ENCODE measurements around the gene FSCN2. TPM values are rescaled to one million over a fixed set of nuclear protein-coding genes. Genes with fewer than 3 reads are reported as not detected.

Gene FSCN2
- total RNA-seq, 1 experiment from 2014 or later = not detected

DNA sequence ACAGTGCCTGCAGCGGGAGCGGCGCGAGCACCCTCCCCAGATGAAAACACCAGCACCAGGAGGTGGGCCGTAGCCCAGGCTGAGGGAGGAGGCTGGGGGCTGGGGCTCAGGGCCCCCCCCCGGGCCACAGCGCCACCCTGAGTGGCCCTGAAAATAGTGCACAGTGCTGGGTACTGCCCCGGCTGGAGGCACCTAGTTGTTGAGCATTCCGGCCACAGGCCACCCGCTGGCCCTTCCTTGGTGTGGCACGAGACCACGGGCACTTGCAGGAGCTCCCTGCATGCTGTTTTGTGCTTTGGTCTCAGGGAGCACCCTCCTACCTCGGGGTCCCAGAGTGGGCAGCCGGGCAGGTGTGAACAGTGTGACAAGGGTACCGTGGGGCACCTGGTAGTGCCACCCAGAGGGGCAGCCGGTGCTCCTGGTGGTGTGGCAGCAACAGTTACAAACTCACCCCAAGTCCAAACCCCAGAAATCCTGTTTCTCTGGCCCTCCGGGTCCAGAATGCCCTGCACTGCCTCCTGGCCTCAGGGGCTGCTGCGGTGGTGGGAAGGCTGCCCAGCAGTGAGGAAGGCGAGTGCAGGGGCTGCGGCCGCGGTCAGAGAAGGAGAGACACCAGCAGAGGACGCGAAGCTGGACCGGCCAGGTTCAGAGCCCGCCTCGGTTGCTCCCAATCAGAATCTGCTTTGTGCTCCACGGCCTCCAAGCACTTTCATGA lies 11.9 kb downstream of the FSCN2 start:
- DNase-seq (ENCODE audit: low read depth) = no peak

DNA sequence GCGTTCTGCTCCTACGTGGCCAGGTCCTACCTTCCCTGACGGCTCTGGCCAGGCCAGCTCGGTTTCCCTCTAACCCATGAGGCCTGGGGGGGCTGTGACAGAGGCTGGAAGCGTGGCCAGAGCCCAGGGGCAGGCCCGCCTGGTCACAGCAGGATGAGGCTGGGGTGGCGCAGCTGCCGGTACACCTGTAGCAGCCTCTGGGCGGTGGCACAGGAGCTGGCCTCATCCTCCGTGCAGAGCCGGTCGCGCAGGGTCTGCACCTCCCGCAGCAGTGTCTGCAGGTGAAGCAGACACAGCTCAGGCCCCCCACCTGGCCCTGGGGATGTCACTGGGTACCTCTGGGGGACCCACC lies 12.5 kb downstream of the FSCN2 start:
- DNase-seq (ENCODE audit: low read depth) = no peak

DNA sequence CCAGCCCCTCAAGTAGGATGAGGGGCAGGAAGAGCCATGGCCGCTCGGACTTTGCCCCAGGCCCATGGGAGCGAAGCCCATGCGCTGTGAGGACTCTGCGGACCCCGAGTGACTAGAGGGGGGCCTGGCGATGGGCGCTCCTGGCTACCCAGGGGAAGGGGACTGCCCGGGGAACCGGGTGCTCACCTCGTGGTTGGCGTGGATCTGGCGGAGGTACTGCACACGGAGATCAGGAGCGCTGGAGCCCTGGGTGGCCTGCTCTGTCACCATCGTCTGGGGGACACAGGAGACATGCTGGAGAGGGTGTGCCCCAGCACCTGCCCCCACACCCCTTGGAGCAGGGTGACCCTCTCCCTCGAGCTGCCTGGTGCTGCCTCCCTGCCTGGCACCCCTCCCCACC lies 12.9 kb downstream of the FSCN2 start:
- no peak for DNase-seq (ENCODE audit: low read depth)

DNA sequence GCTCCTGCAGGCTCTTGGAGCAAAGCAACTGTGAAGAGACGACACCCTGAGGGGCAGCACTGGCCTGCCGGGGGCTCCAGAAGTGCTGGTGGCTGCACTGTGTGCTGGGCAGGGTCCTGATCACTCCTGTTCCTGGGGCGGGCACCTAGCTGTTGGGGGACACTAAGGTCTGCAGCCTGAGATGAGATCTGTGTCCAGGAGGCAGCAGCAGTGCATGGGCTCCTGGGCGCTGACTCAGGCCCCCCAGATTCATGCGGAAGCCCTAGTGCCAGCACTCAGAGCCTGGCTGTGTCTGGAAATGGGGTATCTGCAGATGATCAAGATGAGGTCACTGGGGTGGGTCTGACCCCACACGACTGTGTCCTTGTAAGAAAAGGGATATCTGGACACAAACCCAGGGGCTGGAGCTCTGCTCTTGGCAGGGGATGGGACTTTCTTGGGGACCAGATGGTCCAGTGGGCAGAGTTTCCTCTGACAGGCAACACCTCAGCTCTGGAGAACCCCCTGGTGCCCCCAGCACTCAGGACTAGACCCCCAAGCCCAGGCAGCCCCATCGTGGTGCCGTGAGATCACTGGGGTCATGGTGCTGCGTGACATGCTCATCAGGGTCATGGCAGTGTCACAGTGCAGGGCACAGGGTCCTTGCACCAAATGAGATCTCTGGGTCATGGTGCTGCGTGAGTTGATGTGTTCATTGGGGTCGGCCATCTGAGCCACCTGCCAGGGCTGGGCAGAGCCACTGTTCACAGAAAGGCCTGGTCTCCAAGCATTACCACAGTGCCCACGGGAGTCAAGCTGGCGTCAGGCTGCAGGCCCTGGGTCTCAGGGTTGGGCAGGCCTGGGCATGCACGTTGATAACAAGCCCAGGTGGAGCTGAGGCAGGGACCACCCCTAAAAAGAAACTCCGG lies 14.5 kb downstream of the FSCN2 start:
- DNase-seq (ENCODE audit: low read depth) = no peak

DNA sequence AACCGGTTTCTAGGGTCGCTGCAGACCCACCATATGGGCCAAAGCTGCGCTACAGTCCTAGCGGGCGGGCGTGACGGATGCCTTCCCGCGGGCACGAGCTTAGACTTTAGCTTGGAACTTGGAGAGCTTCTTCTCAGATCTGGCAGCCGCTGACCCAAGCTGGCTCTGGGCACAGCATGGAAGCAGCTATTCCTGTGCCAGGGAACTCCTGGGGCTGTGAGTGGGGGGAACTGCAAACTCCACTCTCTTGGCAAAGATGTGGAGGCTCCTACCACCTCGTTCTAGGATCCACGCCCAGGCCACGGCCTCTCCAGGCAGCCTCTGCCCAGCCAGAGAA lies 15.1 kb downstream of the FSCN2 start:
- DNase-seq (ENCODE audit: low read depth) = no peak

DNA sequence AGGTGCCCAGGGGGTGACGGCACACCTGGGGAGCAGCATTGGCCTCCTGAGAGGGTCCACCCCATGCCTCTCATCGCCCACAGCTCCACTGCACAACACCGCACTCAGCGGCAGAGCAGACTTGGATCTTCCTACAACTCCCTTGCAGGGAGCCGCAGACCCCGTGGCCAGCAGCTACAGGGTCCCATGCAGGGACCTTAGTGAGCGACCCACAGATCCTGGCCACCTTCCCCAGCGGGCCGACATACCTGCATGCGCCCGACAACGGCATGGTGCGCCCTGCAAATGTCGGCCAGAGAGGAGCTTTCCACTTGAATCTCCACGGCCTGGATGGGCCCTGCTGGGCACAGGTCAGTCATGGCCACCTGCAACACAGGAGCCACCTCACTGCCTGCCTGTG lies 15.6 kb downstream of the FSCN2 start:
- no peak for DNase-seq (ENCODE audit: low read depth)

DNA sequence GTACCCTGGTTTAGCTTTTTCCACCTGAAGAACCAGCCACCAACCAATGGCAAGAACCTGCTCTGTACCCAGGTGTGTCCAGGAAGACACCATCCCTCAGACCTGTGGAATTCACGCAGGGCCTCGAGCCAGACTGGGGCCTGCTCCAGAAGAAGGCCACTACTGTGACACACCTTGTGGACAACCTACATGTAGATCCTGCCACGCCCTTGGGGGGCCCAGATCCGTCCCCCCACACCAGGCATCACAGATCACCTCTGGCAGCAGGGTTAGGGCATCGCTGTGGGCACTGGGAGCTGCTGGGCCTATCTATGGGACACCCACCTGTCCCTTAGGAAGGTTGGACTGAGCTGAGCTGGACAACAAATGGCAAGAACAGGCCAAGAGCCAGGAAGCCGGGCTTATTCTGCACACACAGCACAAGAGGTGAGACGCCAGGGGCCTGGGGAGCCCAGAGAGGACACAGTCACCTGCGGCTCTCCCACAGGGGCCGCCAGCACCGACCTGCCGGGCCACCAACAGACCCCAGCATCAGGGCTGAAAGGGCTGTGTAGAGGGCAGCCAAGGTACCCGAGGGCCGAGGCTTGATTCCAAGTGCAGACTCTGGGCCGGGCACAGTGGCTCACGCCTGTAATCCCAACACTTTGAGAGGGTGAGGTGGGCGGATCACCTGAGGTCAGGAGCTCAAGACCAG lies 16.3 kb downstream of the FSCN2 start:
- DNase-seq (ENCODE audit: low read depth) = no peak

DNA sequence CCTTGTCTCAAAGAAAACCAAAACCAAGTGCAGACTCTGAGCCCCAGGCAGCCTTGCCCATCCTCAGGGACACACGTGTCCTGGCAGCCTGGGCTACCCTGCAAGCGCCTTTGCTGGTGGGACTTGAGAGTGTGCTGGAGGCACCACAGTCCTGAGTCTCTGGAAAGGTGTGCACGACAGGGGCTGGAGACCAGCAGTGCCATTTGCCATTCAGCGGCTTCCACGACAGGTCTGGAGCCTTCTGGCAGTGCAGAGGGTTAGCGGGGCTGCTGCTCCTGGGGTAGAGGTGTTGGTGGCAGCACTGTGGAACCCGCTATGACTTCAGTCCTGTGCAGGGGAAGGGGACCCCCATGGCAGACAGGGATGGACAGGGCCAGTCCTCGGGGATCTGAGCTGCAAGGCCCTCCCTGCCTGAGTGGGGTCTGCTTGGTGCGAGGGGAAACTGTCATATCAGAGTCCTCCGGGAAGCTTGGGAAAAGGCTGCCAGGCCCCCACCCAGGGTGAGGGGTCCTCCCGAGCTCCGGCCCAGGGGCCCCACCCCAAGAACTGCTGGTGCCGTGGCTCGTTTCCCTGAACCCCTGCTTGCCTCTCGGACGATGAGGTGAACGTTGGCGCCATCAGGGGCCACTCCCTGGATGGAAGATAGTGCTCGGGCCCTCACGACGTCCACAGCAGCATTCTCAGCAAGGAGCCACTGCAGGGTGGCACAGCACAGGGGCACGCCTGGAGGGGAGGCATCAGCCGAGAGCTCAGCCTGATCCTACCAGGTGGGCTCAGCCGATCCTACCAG lies 17.2 kb downstream of the FSCN2 start:
- no peak for DNase-seq (ENCODE audit: low read depth)

DNA sequence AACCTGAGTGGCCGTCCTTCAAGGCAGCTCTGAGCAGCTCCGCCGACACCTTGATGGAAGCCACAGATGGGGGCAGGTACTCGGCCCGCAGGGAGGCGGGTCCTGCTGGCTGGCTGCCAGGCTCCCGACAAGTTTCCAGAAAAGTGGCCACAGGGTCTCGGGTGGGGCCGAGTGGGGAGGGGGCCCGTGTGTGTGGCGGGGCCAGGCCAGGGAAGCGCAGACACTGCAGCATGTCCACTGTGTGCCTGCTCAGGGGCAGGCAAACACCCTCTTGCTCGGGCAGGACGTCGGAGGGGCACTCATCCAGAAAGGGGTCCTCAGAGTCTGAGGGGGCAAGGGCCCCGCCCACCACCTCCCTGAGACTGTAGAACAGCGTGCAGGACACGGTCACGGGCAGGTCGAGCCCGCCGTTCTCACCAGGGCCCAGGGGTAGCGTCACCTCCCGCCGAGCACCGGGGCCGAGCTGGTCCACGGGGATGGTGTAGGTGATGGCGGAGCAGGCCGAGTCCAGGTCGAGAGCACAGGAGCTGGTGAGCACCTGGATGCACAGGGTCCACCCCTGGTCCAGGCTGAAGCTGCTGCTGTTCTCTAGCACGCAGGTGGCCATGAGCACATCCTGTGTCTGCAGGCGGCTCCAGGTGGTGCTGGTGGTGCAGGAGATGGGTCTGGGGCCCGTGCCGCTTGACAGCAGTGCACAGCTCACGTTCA lies 18.9 kb downstream of the FSCN2 start:
- DNase-seq (ENCODE audit: low read depth) = no peak

DNA sequence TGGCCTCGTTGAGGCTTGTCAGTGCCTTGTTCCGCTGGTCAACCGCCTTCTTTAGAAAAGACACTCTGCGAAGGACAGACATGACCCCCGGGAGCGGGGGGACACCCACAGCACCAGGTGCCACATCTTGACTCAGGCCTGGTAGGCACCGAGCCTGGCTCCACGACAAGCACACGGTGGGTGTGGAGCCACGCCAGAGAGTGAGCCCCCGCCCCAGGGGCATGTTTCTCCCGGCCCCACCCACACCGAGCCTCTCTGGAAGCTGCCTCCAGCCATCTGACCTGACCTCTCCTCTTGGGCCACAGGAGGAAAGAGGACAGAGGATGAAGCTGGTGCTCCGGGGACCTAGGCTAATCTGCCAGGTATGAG lies 19.4 kb downstream of the FSCN2 start:
- no peak for DNase-seq (ENCODE audit: low read depth)

DNA sequence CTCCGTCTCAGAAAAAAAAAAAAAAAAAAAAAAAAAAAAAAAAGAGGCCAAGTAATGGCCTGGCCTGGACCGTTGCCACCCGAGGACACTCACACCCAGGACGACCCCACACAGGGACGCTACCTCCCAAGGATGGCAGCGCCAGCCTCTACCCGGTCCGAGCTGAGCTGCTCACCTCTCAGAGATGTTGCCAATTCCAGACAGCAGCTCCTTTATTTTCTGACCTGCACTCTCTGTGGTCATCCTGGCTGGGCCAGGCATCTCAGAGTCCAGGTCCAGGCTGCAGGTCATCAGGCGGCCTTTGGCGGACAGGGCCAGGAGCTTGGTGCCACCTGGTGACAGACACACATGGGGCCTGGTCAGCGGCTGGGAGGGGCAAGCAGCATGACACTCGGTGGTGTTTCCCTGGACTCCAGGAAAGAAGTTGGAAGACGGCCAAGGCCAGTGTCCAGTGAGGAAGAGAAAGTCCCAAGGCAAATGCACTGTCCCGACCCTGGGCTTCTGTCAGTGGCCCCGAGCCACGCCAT lies 20.9 kb downstream of the FSCN2 start:
- DNase-seq (ENCODE audit: low read depth) = no peak

DNA sequence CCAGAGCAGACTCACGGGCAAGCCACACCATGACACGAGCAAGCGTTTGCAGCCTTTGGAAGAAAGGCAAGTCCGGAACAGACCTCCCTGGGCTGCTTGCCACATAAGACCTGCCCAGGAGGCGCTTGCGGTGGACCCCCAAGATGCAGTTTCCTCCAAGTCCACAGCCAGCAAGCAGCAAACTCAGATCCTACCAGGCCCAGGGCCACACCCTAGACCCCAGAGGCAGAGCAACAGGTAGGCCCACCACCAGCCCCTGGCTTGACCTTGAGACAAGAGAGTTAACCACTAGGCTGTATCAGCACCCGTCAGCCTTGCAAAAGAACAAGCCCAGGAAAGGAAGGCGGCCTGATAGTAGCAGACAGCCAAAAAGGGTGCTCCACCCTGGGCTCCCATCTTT lies 21.6 kb downstream of the FSCN2 start:
- DNase-seq (ENCODE audit: low read depth) = no peak

DNA sequence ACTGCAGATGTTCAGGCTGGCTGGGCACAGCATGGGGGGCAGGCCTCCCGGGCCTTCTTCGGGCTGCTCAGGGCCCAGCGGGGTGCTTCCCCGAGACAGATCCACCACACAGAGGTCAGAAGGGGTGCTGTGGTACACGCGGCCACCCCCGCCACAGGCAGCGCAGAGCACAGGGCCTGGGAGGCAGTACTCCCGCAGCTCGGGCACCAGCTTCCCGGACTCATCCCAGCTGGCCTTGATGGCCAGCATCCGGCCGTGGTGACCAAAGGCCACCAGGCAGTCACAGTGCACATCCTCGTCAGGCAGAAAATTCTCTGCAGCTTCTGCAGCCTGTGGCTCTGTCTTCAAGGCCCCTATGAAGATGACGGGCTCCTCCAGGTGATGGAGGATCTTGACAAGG lies 22.1 kb downstream of the FSCN2 start:
- DNase-seq (ENCODE audit: low read depth) = no peak

DNA sequence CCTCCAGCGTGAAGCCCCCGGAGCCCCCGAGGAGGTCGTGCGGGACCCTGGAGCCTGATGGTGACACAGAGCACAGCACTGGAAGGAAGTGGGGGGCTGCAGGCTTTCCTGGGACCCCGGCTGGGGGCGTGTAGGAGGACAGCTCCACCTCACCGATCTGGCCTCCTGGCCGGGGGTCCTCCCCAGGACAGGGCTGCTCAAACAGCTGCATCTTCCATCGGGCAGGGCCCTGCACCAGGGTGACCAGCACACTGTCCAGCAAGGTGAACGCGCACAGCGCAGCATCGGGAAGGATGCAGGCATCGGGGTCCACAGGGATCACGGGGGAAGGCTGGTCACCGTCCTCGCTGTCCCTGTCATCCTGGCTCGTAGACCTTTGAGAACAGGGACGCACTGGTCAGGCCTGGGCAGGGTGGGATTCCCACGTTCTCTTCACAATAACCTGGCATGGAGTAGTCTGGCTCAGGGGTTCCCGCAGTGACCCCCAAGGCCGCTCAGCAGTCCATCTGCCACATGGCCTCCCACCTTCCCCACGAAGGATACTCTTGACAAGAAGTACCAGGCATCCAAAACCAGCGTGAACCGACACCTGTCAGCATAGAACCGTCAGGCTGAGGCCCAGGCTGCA lies 22.8 kb downstream of the FSCN2 start:
- no peak for DNase-seq (ENCODE audit: low read depth)

DNA sequence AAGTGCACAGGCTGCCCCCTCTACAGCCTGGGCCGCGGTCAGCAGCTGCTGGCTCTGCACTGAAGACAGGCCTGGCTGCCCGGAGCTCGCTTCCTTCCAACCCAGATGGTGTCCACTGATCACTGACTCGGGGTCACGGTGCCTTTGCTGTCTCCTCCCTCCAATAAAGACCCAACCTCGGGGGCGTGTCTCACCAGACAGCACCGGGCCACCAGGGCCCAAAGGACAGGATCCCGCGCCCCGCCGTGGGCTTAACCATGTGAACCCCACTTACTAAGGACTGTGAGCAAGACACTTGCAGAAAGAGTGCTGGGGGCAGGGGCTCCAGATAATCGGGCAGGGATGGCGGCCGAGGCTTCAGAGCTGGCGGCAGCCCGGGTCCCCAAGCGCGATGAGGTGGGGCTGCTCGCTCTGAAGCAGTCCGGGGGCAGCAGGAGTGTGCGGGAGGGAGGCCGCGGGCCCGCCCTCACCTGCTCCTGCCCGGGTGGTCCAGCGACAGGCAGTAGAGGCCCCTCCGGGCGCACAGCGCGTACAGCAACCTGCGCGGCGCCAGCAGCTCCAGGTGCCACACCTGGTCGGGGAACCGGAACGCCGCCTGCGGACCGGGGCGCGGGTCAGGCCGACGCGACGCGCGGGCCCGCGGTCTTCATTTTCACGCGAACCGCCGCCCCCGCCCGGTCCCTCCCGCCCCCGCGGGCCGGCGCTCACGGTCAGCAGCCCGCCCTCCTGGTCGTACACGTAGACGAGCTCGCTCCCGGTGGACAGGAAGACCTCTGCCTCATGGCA lies 23.5 kb downstream of the FSCN2 start:
- DNase-seq (ENCODE audit: low read depth) = peak; percentile 49

DNA sequence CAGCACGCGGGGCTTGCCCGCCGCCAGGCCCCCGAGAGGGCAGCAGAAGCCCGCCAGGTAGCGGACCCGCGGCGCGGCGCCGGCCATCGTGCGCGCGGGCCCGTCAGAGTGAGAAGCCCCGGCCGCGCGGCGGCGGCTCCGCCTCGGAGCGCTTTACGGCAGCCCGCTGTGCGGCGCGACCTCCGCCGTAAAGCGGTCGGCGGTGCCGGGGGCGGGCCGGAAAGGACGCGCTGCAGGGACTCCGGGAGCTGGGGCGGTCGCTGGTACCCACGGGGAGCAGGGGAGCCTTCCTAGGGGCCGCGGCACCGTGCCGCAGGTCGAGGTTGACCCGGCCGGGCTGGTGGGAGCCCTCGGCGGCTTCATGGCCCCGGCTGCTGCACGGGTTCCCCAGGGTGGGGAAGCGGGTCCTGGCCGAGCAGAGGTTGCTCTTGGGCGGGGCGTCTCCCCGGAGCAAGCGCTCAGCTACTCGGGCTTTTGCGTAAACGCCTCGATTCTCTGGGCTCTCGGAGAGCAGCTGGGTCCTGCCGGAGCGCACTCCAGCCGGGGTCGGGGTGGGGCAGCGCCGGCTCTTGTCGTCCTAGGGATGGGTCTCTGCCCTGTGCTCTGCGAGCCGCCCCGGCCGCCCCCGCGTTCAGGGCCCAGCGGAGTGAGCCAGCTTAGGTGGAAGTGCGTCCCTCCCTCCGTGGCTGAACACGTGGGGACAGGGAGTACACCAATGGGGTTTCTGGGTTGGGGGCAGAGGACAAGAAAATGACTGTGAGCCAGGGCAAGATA lies 24.3 kb downstream of the FSCN2 start, which contains the start of gene FAAP100:
Gene FAAP100, minus strand, starts transcription at position 110 of the 774 bp plus-strand sequence. Its CDS starts 23 bp downstream, at position 87.
- DNase-seq (ENCODE audit: low read depth) = peak; percentile 75

DNA sequence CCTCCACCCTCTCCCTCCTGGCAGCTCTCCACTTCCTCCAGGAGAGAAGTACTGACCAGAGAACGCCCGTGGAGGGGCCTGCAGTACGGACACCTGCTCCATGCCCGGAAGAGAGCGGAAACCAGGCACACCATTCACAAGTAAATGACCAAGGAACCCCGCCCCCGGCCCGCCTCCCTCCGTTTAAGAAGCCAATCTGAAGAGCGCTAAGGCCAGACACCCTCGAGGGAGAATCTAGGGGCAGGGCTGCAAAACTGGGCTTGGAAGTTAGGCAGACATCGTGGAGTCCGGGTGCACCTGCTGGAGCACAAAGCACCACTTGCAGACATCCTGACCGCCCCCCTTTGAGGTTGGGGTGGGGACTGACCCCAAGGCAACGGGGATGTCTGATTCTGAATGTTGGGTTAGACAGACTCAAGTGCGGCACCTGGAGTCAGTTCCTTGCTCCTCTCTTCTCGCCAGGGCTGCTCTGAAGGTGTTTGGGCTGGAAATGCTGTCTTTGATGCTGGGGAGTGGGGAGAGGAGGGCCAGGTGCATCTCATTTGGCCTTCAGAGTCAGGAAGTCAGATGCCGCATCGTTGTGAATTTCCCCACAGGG lies 24.9 kb downstream of the FSCN2 start:
- DNase-seq (ENCODE audit: low read depth) = peak; percentile 75

DNA sequence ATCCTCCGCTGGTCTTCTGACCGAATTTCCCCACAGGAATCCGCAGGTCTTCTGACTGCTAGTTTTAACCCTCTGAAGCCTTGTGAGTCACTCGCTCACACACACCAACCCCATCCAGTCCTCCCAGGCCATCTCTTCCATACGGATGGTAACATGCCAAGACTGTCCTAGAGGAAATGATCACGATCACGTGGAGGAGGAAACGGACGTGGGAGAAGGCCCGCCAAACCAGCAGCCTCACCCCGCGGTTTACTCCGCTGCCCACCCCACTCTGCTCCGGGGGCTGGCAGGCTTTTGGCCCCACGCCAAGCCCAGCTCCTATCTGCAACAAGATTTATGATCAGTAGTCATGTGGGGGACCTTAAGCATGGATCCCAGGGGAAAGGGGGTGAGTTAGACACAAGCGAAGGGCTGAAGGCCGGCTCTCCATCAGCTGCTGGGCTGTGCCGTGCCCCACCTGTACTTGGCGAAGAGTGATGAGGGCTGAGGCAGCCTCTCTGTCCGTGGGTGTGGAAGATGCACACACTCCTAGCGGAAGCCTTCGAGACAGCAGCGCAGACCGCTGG lies 25.5 kb downstream of the FSCN2 start:
- DNase-seq (ENCODE audit: low read depth) = peak; percentile 96
